ENCODE data around the gene CTNNBIP1. TPM values are rescaled to one million over a fixed set of nuclear protein-coding genes. Genes with fewer than 3 reads are reported as not detected.
A peak's percentile ranks its signal among the peaks of the same experiment; 100 is the strongest.

Gene CTNNBIP1
- total RNA-seq, 1 experiment from 2014 or later: 31.3 TPM

DNA sequence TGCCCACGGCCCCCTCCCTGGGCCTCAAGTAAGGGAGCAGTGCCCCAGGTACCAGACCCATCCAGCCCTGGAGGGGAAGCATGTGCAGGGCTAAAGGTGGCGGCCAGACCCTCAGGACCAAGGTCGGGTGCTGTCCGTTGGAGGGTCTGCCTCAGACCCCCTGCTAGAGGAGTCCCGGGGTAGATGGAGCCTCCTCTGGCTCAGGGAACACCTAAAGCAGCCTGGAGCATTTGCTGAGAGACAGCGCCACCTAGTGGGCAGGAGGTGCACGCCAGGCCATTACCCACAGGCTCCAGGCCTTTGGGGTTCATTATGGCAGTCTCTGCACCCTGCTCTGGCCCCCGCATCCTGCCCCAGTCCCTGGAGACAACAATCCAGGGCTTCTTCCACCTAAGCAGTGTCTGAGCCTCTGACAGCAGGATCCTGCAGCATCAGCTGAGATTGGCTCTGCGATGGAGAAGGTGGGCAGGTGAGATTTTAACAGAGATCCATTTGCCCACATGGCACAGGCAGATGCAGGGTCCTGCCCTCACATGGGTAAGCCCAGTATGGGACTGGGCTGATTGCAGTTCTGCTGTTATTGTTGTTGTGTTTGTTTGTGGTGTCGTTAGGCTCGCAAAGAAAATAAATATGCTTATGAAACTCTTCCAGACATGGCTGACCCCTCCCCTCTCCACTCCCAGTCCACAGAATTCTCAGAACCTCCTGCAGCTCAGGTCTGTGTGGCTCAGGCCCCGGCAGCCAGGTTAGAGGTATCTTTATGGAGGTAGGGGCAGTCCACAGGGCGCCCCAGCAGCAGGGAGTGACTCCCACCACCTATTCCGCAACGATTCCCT lies 42.4 kb downstream of the CTNNBIP1 start:
- no peaks in the 10 kb centered on the region for H3K9me3 ChIP-seq (ENCODE audit: control insufficient read depth in 1 of 2, insufficient read depth in 1 of 2, low read depth in 1 of 2, low read length in 2 of 2)
- peak; percentile 99 for TF ChIP-seq RAD21 (IDR thresholded peaks at IDR 0.05; ENCODE audit: low read depth)
- no peak for TF ChIP-seq SRF (IDR thresholded peaks at IDR 0.05; ENCODE audit: low read depth)
- TF ChIP-seq, protein P1, sequence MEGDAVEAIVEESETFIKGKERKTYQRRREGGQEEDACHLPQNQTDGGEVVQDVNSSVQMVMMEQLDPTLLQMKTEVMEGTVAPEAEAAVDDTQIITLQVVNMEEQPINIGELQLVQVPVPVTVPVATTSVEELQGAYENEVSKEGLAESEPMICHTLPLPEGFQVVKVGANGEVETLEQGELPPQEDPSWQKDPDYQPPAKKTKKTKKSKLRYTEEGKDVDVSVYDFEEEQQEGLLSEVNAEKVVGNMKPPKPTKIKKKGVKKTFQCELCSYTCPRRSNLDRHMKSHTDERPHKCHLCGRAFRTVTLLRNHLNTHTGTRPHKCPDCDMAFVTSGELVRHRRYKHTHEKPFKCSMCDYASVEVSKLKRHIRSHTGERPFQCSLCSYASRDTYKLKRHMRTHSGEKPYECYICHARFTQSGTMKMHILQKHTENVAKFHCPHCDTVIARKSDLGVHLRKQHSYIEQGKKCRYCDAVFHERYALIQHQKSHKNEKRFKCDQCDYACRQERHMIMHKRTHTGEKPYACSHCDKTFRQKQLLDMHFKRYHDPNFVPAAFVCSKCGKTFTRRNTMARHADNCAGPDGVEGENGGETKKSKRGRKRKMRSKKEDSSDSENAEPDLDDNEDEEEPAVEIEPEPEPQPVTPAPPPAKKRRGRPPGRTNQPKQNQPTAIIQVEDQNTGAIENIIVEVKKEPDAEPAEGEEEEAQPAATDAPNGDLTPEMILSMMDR (IDR thresholded peaks at IDR 0.05 in 2 of 3, conservative IDR thresholded peaks at IDR 0.05 in 1 of 3; ENCODE audit: borderline replicate concordance in 1 of 3, insufficient read depth in 1 of 3, low read depth in 2 of 3, low read length in 2 of 3): peak; percentile 97 to 98 (median 97)
- peaks cover 0 to under 1% of the 10 kb centered on the region in 2 experiments; a peak in 1 of 4 replicates for H3K4me1 ChIP-seq (ENCODE audit: control insufficient read depth in 1 of 2, insufficient read depth in 2 of 2, low read length in 2 of 2)
- ChIA-PET CTCF (interaction anchor here (0.6 to 2.1 kb wide), 8 partner anchors 9 to 280 kb away, joined by 3 to 21 read pairs (median 4); no protein-coding TSS in a partner anchor), RAD21 (ENCODE audit: low non-redundant PET in 1 of 2, low total read pairs in 2 of 2, uncharacterized antibody in 2 of 2, unreplicated experiment in 2 of 2) (no interaction called here), POLR2A (interaction anchor here (1.0 kb wide), 1 partner anchor 76 kb away, joined by 3 read pairs; the partner anchor contains the start of genes LZIC and NMNAT1)
- no peak overlapping the region for H3K4me2 ChIP-seq (ENCODE audit: low read length)
- no peak for DNase-seq (ENCODE audit: low read depth, low spot score)
- H3K9ac ChIP-seq (ENCODE audit: low read length): no peak overlapping the region
- H3K4me3 ChIP-seq (replicated peaks in 1 of 2; ENCODE audit: low read depth in 1 of 2, low read length in 2 of 2): no peak overlapping the region
- H3K27ac ChIP-seq (ENCODE audit: low read depth, low read length): no peak overlapping the region
- H3K27me3 ChIP-seq (ENCODE audit: insufficient read depth, low read length): no peaks in the 10 kb centered on the region
- H3K9me2 ChIP-seq (ENCODE audit: insufficient read depth): no peaks in the 10 kb centered on the region
- no peaks in the 10 kb centered on the region for H4K20me1 ChIP-seq (ENCODE audit: insufficient read depth)
- H2AFZ ChIP-seq (ENCODE audit: low read depth, low read length, poor library complexity, severe bottlenecking): no peak overlapping the region
- BruUV-seq (replicated peaks): no TSS peak
- no peaks in the 10 kb centered on the region for H3K79me2 ChIP-seq (ENCODE audit: insufficient read depth, low read length)
- no peaks in the 10 kb centered on the region for H3K36me3 ChIP-seq (ENCODE audit: control insufficient read depth in 1 of 2, insufficient read depth in 2 of 2, low read length in 2 of 2)
- intact Hi-C loops (cut with micrococcal nuclease): loop anchor here (1.0 to 5.0 kb wide), 4 partner anchors 40 to 241 kb away; no protein-coding TSS in a partner anchor
- peak; percentile 97 for ATAC-seq

DNA sequence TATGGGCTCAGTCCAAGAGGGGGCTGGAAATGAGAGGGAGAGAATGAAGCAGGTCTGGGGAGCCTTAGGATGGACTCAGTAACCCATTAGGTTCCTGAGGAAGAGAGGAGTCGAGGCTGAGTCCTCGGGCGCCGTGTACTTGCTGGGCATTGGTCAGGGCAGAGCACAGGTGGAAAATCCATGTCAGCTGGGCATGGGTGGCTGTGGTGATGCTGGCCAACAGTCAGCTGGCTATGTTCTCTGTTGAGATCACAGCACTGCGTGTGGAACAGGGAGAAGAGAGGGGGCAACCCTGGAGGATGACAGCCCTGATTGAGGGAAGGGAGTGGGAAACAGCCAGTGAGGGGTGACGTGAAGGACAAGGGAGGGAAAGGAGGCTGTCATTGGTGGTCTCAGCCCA lies 43.2 kb downstream of the CTNNBIP1 start:
- DNase-seq (ENCODE audit: low read depth, low spot score) (no peak), ATAC-seq (no peak)
- Histone ChIP-seq H3K79me2 (ENCODE audit: insufficient read depth, low read length) (no peaks in the 10 kb centered on the region), H3K9me2 (ENCODE audit: insufficient read depth) (no peaks in the 10 kb centered on the region), H4K20me1 (ENCODE audit: insufficient read depth) (no peaks in the 10 kb centered on the region), H3K9ac (ENCODE audit: low read length) (no peak overlapping the region), H2AFZ (ENCODE audit: low read depth, low read length, poor library complexity, severe bottlenecking) (no peak overlapping the region), H3K27me3 (ENCODE audit: insufficient read depth, low read length) (no peaks in the 10 kb centered on the region), H3K27ac (ENCODE audit: low read depth, low read length) (no peak overlapping the region), H3K4me2 (ENCODE audit: low read length) (no peak overlapping the region), H3K9me3 (ENCODE audit: control insufficient read depth in 1 of 2, insufficient read depth in 1 of 2, low read depth in 1 of 2, low read length in 2 of 2) (no peaks in the 10 kb centered on the region), H3K4me1 (ENCODE audit: control insufficient read depth in 1 of 2, insufficient read depth in 2 of 2, low read length in 2 of 2) (no peaks in the 10 kb centered on the region), H3K36me3 (ENCODE audit: control insufficient read depth in 1 of 2, insufficient read depth in 2 of 2, low read length in 2 of 2) (no peaks in the 10 kb centered on the region), H3K4me3 (replicated peaks in 1 of 2; ENCODE audit: low read depth in 1 of 2, low read length in 2 of 2) (no peak overlapping the region)
- CTCF ChIA-PET: interaction anchor here (1.4 kb wide), 1 partner anchor 82 kb away, joined by 5 read pairs; no protein-coding TSS in a partner anchor
- POLR2A ChIA-PET: no interaction called here
- BruUV-seq (replicated peaks): no TSS peak
- RAD21 ChIA-PET (ENCODE audit: low non-redundant PET in 1 of 2, low total read pairs in 2 of 2, uncharacterized antibody in 2 of 2, unreplicated experiment in 2 of 2): no interaction called here
- intact Hi-C loops (cut with micrococcal nuclease): loop anchor here (1.0 to 5.0 kb wide), 4 partner anchors 40 to 240 kb away; no protein-coding TSS in a partner anchor
- TF ChIP-seq EZH2phosphoT487 (IDR thresholded peaks at IDR 0.05; ENCODE audit: borderline replicate concordance) (no peak), YY1 (IDR thresholded peaks at IDR 0.05; ENCODE audit: extremely low read depth, insufficient replicate concordance, low read depth, low read length) (no peak), TCF7L2 (IDR thresholded peaks at IDR 0.05; ENCODE audit: borderline replicate concordance, extremely low read depth, insufficient read depth, insufficient read length) (no peak), CBX3 (IDR thresholded peaks at IDR 0.05; ENCODE audit: low read depth) (no peak), SP1 (IDR thresholded peaks at IDR 0.05; ENCODE audit: low read depth) (no peak)
- TF ChIP-seq, protein P1 (IDR thresholded peaks at IDR 0.05 in 2 of 3, conservative IDR thresholded peaks at IDR 0.05 in 1 of 3; ENCODE audit: borderline replicate concordance in 1 of 3, insufficient read depth in 1 of 3, low read depth in 2 of 3, low read length in 2 of 3): no peak
- TF ChIP-seq, protein P2, sequence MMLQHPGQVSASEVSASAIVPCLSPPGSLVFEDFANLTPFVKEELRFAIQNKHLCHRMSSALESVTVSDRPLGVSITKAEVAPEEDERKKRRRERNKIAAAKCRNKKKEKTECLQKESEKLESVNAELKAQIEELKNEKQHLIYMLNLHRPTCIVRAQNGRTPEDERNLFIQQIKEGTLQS (IDR thresholded peaks at IDR 0.05): no peak

Measured in HCT116 (cell line).